Right lobe of liver (tissue), 6 donors: ENCODE measurements around the gene RGS3. TPM values are rescaled to one million over a fixed set of nuclear protein-coding genes. Genes with fewer than 3 reads are reported as not detected.
"Not testable (repeated sequence)": the region's sequence is repeated elsewhere in the genome, so short reads cannot be mapped to it uniquely, and the experiment has no call there.

Experiments
- ATAC-seq, 4 donors: fragments of 200-7000 bp; cut with Tn5 transposase; one replicate each; pipeline ENCODE4 v1.9.1; 2020; ENCODE audit warnings: mild to moderate bottlenecking in 4 of 4, moderate library complexity in 4 of 4
- DNase-seq, 3 donors: peaks; one replicate each; pipeline ENCODE4 v3.0.0-alpha.2; 2020
- H3K27ac ChIP-seq, 3 donors: fragments of 200-600 bp; one replicate each; pipeline ENCODE4 v1.8.0; 2022
- H3K27me3 ChIP-seq, 2 donors: fragments of 200-600 bp; one replicate each; pipeline ENCODE4 v1.8.0; 2022
- H3K36me3 ChIP-seq, 4 donors: fragments of 200-600 bp; sonication (generic) in 1 of 4; one replicate each; pipeline versions ENCODE4 v1.5.1 to v1.8.0; 2017 to 2022; ENCODE audit warnings: control low read depth in 1 of 4
- H3K4me1 ChIP-seq, 4 donors: fragments of 200-600 bp; sonication (generic) in 1 of 4; one replicate each; pipeline versions ENCODE4 v1.5.1 to v1.8.0; 2017 to 2022; ENCODE audit warnings: control low read depth in 1 of 4
- H3K4me3 ChIP-seq, 3 donors: fragments of 200-600 bp; one replicate each; pipeline ENCODE4 v1.8.0; 2022
- H3K9me3 ChIP-seq, 4 donors: fragments of 200-600 bp; sonication (generic) in 1 of 4; one replicate each; pipeline versions ENCODE4 v1.5.1 to v1.8.0; 2017 to 2022; ENCODE audit warnings: control low read depth in 1 of 4
- POLR2A ChIP-seq: fragments of 450-650 bp; IDR thresholded peaks from one replicate; pipeline ENCODE4 v1.6.1; 2017; ENCODE audit warnings: antibody characterized with exemption, mild to moderate bottlenecking
- WGBS: methylation state at CpG from one replicate; pipeline ENCODE4 v1.1.6; 2018; ENCODE audit warnings: low coverage, low lambda C conversion rate; ENCODE audit not compliant: insufficient coverage; ENCODE audit errors: missing lambda C conversion rate; 5-methylcytosine and 5-hydroxymethylcytosine counted together
- intact Hi-C, 2 donors: fragments of 100-400 bp; cut with DNase I; formaldehyde crosslinking; loops; one replicate each; pipeline versions ENCODE4 v1.11.2 to v1.14.1; 2022
- total RNA-seq, 6 experiments: library from RNA; depleted of rRNA in 2 of 6; stranded (reverse); fragments of >200 nt in 2 of 6; fragmentation: NEBNext Ultra II Directional in 3 of 6; extraction: Animal tissue kit (Norgen Biotek cat#: 25700) in 3 of 6; gene quantifications; one replicate each; pipeline versions ENCODE4 v1.1.0 to v1.2.4, GENCODE V29; 2016 to 2023
- TF ChIP-seq, protein P1 (sequence below), 4 donors: fragments of 200-600 bp in 3 of 4; fragments of 450-650 bp in 1 of 4; IDR thresholded peaks; one replicate each; pipeline versions ENCODE4 v1.5.1 to v1.8.0; 2016 to 2022; ENCODE audit warnings: antibody characterized with exemption in 4 of 4, mild to moderate bottlenecking in 2 of 4
- donor health status: DM: no; HTN: yes; CAD: no.
- donor health status: DM: no; HTN: no; CAD: no.
- donor health status: DM: no; HTN: no; CAD: no.
- donor health status: DM: no; HTN: yes; CAD: no.
- donor health status: DM: no; HTN: yes; CAD: no.

RGS3 gene
- total RNA-seq, 6 experiments from 2014 or later, result 19.0 to 60.3 (median 31.0) TPM

GRCh38 chr9:113484258-113484730 lies 20.8 kb downstream of the RGS3 start:
- Histone ChIP-seq H3K27ac (no peak overlapping the region), H3K9me3 (no peaks in the 10 kb centered on the region), H3K36me3 (no peaks in the 10 kb centered on the region), H3K4me3 (no peak overlapping the region), H3K27me3 (no peaks in the 10 kb centered on the region), H3K4me1 (no peaks in the 10 kb centered on the region)
- no peak for TF ChIP-seq POLR2A
- TF ChIP-seq, protein P1, sequence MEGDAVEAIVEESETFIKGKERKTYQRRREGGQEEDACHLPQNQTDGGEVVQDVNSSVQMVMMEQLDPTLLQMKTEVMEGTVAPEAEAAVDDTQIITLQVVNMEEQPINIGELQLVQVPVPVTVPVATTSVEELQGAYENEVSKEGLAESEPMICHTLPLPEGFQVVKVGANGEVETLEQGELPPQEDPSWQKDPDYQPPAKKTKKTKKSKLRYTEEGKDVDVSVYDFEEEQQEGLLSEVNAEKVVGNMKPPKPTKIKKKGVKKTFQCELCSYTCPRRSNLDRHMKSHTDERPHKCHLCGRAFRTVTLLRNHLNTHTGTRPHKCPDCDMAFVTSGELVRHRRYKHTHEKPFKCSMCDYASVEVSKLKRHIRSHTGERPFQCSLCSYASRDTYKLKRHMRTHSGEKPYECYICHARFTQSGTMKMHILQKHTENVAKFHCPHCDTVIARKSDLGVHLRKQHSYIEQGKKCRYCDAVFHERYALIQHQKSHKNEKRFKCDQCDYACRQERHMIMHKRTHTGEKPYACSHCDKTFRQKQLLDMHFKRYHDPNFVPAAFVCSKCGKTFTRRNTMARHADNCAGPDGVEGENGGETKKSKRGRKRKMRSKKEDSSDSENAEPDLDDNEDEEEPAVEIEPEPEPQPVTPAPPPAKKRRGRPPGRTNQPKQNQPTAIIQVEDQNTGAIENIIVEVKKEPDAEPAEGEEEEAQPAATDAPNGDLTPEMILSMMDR (IDR thresholded peaks at IDR 0.05), result no peak
- WGBS, result 20% methylated on average over 2 of the region's 2 CpGs
- DNase-seq, result peak; percentile 84 to 89 (median 84)
- ATAC-seq, result peak; percentile 58 to 79 (median 72)
- intact Hi-C loops, result no loop called here

GRCh38 chr9:113485761-113486115 lies 22.2 kb downstream of the RGS3 start:
- H3K36me3 ChIP-seq, result no peaks in the 10 kb centered on the region
- DNase-seq (no peak), ATAC-seq (no peak)
- TF ChIP-seq, protein P1 (IDR thresholded peaks at IDR 0.05), result no peak
- TF ChIP-seq POLR2A, result no peak
- H3K27me3 ChIP-seq, result no peaks in the 10 kb centered on the region
- intact Hi-C loops, result no loop called here
- 80% methylated on average over 3 of the region's 5 CpGs for WGBS
- H3K4me1 ChIP-seq, result no peaks in the 10 kb centered on the region
- no peaks in the 10 kb centered on the region for H3K9me3 ChIP-seq
- no peak overlapping the region for H3K4me3 ChIP-seq
- H3K27ac ChIP-seq, result no peak overlapping the region

GRCh38 chr9:113486327-113486726 lies 22.8 kb downstream of the RGS3 start:
- DNase-seq (no peak), ATAC-seq (no peak)
- no peaks in the 10 kb centered on the region for H3K4me1 ChIP-seq
- no peaks in the 10 kb centered on the region for H3K27me3 ChIP-seq
- intact Hi-C loops, result no loop called here
- TF ChIP-seq POLR2A, result no peak
- TF ChIP-seq, protein P1 (IDR thresholded peaks at IDR 0.05), result no peak
- no peak overlapping the region for H3K4me3 ChIP-seq
- WGBS, result 96% methylated on average over 4 of the region's 6 CpGs
- no peaks in the 10 kb centered on the region for H3K9me3 ChIP-seq
- H3K36me3 ChIP-seq, result no peaks in the 10 kb centered on the region
- no peak overlapping the region for H3K27ac ChIP-seq

DNA sequence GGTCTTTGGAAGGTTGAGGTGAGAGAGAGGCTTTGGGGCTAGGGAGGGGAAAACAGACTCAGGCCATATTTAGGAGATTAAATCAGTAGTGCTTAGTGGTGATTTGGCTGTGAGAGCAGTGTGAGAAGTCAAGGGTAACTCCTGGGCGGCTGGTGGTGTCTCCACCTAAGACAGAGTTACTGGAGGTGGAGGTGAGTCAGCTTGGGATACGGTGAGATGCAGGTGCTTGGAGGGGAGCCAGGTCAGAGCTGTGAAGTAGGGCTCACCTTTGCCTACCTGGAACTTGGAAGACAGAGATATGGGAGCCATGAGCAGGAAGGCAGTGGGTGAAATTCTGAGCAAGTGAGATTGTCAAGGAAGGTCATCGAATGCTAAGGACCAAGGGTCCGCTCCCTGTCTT lies 24.5 kb downstream of the RGS3 start:
- Histone ChIP-seq H3K27ac (no peak overlapping the region), H3K9me3 (no peaks in the 10 kb centered on the region), H3K36me3 (no peaks in the 10 kb centered on the region), H3K27me3 (no peaks in the 10 kb centered on the region), H3K4me1 (no peaks in the 10 kb centered on the region), H3K4me3 (no peak overlapping the region)
- ATAC-seq (no peak), DNase-seq (no peak)
- WGBS, result 83% methylated on average over 2 of the region's 4 CpGs
- intact Hi-C loops, result no loop called here
- TF ChIP-seq, protein P1 (IDR thresholded peaks at IDR 0.05), result no peak
- no peak for TF ChIP-seq POLR2A

GRCh38 chr9:113488490-113488889 lies 25.0 kb downstream of the RGS3 start:
- H3K4me1 ChIP-seq, result no peaks in the 10 kb centered on the region
- no peaks in the 10 kb centered on the region for H3K36me3 ChIP-seq
- H3K27me3 ChIP-seq, result no peaks in the 10 kb centered on the region
- no peaks in the 10 kb centered on the region for H3K9me3 ChIP-seq
- no peak overlapping the region for H3K4me3 ChIP-seq
- no peak overlapping the region for H3K27ac ChIP-seq
- TF ChIP-seq POLR2A, result no peak
- TF ChIP-seq, protein P1 (IDR thresholded peaks at IDR 0.05), result no peak
- intact Hi-C loops, result no loop called here
- WGBS, result 85% methylated on average over 6 of the region's 12 CpGs
- no peak for DNase-seq
- ATAC-seq, result no peak

DNA sequence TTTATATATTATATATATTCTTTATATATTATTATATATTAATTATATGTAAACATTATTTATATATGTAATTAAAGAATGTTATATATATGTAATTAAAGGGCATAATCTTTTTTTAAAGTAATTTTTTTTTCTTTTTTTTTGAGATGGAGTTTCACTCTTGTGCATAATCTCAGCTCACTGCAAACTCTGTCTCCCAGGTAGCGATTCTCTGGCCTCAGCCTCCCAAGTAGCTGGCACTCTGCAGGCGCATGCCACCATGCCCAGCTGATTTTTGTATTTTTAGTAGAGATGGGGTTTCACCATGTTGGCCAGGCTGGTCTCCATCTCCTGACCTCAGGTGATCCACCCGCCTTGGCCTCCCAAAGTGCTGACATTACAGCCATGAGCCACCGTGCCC lies 27.6 kb downstream of the RGS3 start:
- DNase-seq, H3K27ac ChIP-seq, H3K27me3 ChIP-seq, H3K9me3 ChIP-seq, ATAC-seq, H3K4me1 ChIP-seq, H3K4me3 ChIP-seq, intact Hi-C loops, H3K36me3 ChIP-seq: not testable (repeated sequence)
- 94% methylated on average over 4 of the region's 4 CpGs for WGBS
